Ramos (cell line): ENCODE measurements around the gene ABCB9.

Experiments
- in situ Hi-C: fragments of 300-500 bp; cut with MboI; formaldehyde crosslinking; loops from one replicate; pipeline ENCODE4 v1.14.3; 2022; ENCODE audit warnings: low sequenced_read_pairs; ENCODE audit not compliant: unreplicated experiment

The ABCB9 gene

DNA sequence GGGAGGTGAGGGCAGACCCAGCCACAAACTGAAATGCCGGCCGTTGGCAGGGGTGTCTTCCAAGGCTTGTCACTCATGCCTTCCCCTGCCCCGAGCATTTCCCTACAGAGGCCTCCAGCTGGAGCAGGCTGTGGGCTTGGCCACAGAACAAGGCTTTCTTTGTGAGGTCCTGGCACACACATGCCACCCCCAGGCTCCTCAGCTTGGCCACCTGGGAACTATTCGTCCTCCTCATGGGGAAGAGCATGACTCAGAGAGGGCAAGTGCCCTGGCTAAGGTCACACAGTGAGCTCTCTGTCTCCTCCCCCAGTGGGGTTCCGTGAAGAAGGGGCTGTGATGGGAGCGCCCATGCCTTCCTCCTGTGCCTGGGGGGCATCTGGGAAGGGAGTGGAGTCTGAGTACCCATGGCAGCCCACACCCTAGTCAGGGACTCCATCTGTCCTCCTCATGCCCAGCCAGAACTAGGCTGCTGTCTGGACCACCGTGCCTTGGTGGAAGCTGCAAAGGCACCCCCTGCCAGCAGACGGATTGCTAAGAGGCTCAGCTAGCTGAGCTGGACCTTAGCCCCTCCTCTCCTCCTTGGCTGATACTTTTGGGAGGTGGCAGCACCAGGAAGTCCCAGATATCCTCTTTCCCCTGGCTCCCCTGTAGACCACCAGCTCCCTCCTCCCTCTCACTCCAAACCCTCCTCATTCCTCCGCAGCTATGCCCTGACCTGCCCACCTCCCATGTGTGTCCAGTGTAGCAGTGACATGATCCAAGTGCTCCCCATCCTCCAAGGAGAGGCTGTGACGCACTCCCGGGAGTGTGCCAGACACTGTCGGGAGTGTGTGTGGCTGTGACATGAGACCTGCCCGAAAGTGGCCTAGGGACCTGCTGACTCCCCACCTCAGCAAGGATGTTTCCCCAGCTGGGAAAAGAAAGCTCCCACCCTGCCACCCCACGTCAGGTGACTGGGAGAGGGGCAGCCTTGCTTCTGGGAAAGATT, 21.4 kb downstream of the ABCB9 start:
- in situ Hi-C loops = loop anchor here (5.0 kb wide), 1 partner anchor 63 kb away; no protein-coding TSS in a partner anchor

DNA sequence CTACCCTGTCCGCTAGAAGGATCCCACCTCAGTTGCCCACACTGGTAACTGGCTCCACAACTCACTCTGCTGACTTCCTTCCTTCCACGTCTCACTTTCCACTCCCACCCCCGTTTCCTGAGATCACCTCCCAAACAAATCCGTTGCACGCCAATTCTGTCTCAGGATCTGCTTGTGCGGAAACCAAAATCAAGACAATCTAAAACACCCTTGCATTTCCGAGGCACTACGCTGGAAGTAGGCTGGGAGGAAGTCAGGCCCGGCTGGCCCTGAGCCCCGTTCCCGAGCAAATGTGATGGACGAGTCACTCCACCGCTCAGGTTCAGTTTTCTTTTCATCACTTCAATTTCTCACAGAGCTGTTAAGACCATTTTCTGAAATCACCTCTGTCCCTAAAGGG, 23.1 kb downstream of the ABCB9 start:
- in situ Hi-C loops = loop anchor here (5.0 kb wide), 1 partner anchor 61 kb away; no protein-coding TSS in a partner anchor

DNA sequence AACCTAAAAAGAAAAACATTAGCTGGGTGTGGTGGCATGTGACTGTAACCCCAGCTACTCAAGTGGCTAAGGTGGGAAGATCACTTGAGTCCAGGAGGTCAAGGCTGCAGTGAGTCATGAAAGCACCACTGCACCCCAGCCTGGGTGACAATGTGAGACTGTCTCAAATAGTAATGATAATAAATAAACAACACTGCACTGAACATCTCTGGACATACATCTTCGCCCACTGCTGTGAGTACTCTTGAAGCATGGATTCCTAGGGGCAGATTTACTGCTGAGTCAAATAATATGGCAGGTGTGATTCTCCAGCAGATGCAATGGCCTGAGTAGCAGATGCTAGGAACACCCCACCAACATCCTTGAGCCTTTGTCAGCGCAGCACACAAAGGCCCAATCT, 23.6 kb downstream of the ABCB9 start:
- in situ Hi-C loops = loop anchor here (5.0 kb wide), 1 partner anchor 60 kb away; no protein-coding TSS in a partner anchor

DNA sequence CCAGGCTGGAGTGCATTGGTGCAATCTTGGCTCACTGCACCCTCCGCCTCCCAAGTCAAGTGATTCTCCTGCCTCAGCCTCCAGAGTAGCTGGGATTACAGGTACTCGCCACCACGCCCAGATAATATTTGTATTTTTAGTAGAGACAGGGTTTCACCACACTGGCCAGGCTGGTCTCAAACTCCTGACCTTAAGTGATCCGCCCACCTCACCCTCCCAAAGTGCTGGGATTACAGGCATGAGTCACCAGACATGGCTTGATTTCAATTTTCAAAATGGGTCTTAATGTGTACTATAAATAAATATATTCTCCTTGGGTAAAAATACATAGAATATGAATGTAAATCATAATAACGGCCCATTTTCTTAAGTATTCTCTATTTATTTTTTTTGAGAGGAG, 24.9 kb downstream of the ABCB9 start:
- in situ Hi-C loops = loop anchor here (5.0 kb wide), 1 partner anchor 59 kb away; no protein-coding TSS in a partner anchor

DNA sequence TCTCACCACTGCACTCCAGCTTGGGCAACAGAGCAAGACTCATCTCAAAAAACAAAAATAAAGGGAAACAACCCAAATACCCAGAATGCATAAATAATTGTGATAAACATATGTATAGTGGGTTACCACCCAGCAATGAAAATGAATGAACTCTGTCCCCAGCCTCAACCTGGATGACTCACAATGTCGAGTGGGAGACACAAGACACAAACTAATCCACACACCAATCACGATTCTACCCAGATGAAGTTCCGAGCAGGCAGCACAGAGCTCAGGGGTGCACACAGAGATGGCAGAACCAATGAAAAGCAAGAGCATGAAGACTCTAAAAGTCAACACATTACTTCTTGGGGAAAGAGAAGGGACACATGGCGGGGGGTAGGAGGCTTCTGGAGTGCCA, 27.1 kb downstream of the ABCB9 start:
- in situ Hi-C loops = no loop called here

DNA sequence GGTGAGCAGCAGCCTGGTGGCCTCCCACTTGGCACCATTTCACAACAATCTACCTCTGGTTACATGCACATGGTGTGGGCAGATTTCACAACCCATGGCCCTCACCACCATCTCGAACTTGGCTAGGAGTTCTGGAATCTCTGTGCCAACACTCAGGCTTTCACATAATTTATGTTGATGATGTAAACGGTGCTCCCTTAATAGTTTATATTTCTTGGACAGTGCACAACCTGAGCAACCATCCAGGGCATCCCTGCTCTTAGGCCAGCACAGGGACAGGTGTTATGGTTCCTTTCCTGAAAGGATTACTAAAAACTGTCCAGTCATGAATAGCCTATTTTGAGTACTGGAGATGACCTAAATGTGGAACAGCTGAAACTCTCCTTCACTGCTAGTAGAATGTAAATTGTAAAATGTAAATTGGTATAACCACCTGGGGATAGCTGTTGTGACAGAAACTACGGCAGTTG, 28.6 kb downstream of the ABCB9 start:
- in situ Hi-C loops = no loop called here

DNA sequence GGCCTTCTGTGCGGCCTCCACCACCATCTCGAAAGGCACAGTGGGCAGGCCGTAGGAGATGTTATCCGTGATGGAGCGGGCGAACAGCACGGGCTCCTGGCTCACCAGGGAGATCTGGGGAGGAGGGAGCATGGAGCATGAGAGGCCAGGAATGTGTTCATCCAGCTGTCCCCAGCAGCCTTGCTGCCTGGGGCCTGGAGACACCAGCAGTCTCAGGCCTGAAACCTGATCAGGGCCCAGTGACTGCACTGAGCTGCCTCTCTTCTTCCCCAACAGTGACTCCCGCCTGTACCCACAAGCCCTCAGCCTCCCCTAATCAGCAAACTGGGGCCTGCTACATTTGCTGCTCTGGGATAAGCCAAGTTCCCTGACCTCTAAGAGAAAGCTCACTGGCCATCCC, 30.9 kb downstream of the ABCB9 start:
- in situ Hi-C loops = no loop called here

DNA sequence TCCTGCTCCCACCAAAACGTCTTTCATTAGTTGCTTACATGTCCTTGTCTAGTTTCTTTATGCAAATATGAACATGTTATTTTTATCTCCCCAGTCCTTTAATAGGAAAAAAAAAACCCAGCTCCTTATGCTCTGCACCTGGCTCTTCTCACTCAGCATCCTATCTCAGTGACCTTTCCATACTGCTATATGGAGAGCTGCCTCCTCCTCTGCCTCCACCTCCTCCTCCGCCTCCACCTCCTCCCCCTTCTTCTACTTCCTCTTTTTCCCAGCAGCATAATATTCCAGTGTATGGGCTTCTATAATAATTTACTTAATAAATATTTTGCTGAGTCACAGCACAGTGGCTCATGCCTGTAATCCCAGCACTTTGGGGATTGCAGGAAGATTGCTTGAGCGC, 31.5 kb downstream of the ABCB9 start:
- in situ Hi-C loops = no loop called here

DNA sequence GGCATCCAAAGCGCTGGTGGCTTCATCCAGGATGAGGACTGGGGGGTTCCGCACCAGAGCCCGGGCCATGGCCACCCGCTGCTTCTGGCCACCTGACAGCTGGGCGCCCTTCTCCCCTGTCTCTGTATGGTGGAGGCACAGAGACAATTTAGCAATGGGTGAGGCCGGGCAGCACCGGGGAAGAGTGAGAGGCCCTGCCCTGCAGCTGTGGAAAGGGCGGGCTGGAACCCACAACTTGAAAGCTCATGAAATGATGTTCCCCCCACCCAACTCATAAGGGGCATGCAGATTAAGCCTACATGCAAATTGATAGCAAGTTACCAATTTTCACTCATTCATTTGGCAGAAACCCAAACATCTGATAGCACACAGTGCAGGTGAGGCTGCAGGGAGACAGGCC, 34.1 kb downstream of the ABCB9 start:
- in situ Hi-C loops = no loop called here

DNA sequence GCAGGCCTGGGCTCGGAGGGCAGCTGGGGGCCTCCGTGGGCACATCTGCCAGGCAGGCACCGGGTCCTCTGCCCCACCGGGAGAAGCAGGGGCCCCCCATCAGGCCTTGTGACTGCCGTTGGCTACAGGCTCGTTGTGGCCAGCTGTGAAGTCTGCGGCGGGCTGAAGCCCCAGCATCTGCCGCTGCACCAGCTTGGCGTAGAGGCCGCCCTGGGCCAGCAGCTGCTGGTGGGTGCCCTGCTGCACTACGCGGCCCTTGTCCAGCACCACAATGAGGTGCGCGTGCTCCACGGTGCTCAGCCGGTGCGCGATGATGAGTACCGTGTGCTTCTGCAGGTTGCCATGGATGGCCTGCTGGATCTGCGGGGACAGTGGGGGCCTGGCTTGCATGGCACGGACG, 36.5 kb downstream of the ABCB9 start:
- in situ Hi-C loops = no loop called here

DNA sequence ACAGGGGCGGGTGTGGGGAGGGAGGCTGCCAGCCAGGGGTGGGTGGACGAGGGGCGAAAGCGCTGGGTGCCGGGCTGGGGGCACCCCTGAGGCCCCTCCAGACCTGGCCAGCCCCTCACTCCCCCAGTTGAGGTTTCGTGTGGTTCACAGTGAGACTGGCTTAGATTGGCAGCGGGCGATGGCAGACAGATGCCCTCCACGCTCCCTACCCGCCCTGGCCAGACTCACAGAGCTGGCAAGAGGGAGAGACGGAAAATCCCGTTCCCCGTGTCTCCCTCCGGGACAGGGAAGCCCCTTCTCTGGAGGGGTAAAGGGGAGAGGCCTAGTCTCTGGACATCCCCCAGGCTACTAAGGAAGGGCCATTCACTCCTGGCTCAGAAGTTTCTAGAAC, 37.1 kb downstream of the ABCB9 start:
- in situ Hi-C loops = no loop called here

DNA sequence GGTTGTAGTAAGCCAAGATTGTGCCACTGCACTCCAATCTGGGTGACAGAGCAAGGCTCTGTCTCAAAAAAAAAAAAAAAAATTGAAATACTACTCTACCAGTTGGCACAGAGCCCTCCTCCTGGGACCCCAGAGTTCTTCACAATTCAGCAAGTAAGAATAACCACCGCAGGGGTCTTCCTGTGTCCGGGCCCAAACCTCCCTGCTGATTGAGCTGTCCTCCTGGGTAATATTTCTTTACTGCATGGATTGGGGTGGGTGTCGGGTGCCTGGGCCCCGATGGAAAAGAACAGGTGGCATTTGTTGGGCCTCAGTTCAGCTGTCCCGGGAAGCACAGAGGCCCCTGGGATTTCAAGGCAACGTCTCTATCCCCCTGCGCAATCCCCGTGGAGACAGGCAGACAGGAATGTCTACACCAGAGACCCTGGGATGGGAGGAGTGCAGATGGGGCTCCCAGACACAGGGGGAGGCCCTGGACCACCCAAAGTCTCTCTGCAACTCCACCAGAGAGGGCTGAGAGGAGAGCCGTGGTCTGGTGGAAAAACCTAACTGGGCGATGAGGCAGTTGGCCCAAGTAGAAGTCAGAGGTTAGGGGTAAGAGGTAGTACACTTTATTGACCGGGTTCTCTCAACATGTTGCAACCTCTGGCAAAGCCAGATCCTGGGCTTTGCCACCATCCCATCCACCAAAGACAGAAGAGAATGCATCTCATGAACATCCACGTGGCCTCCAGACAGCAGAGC, 37.7 kb downstream of the ABCB9 start:
- in situ Hi-C loops = no loop called here

DNA sequence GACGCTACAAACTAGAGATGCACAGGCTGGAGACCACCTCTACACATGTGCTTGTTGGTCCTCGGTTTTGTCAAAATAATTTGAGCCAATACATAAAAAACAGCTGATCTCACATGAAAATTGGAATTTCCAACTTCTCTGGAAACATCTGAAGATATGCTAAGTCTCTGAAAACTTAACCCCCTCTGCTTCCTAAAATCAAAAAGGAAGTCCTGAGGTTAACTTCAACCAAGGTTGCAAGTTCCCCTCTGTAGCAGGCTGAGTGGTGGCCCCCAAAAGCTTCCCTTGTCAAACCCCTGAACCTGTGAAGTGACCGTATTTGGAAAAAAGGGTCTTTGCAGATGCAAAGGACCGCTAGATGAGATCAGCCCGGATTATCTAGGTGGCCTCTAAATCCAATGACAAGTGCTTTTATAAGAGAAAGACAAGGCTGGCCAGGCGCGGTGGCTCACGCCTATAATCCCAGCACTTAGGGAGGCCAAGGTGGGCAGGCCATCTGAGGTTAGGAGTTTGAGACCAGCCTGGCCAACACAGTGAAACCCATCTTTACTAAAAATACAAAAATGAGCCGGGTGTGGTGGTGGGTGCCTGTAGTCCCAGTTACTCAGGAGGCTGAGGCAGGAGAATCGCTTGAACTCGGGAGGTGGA, 38.4 kb downstream of the ABCB9 start:
- in situ Hi-C loops = no loop called here

DNA sequence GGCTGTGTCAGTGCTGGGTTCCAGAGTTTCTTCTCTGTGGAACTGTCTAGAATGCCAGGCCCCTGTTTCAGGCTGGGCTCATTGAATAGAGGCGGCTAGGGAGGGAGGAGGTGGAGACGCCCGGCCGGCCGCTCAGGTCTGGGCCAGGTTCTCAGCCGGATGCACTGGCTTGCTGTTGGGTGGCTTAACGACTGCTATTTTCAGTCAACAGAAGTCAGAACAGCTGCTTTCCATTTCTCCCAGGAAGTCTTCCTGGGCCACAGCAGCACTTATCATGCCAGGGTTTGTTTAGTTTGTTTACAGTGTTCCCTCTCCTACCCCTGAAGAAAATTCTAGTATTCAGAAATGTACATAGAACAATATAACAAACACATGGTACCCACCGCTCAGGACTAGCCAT, 44.3 kb downstream of the ABCB9 start:
- in situ Hi-C loops = no loop called here

DNA sequence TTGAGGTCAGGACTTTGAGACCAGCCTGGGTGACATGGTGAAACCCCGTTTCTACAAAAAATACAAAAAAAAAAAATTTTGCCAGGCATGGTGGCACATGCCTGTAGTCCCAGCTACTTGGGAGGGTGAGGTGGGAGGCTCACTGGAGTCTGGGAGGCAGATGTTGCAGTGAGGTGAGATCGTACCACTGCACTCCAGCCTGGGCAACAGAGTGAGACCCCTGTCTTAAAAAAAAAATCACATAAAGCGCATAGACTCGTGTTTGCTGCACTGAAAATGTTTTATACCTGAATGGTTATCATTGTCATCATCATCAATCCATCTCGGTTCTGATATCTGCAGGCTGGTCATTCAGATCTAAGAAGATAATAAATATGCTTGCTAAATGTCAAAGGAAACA, 45.6 kb downstream of the ABCB9 start:
- in situ Hi-C loops = no loop called here

DNA sequence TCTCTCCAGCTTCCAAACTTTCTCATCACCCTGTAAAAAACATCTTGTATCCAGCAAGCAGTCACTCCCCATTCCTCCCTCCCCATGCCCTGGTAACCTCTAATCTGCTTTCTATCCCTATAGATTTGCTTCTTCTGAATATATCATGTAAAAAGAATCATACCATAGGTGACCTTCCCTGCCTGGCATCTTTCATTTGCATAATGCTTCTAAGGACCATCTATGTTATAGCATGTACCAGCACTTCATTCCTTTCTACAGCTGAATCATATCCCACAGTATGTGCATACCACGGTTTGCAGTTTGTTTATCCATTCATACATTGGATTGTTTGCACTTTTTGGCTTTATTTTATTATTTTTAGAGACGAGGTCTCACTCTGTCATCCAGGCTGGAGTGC, 47.4 kb downstream of the ABCB9 start:
- in situ Hi-C loops = no loop called here

DNA sequence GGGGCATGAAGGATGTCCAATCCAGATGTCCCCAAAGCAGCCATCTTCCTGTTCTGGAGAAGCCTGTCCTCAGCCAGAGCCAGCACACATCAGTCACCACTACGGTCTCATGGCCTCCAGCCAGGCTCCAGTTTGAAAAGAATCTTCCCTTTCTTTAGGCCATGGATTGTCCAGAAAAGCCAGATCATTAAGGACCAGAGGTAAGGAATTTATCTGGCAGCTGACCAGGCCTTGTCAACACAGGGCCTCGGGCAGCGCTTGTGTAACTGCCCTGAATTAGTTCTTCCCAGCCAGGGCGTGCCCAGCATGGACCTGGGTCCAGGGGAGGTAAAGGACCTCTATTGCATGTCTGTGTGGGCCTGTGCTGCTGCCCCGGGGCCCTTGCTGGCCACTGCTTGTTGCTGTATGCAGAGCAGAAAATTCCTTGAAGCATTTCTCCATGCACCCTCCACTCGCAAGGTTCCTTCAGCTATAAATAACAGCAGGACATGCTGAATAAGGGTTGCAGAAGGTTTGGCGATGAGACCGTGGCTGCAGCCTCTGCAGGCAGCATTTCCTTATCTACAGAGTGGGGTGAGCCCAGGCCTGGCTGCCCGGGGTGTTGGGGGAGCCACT, 48.6 kb downstream of the ABCB9 start:
- in situ Hi-C loops = no loop called here

DNA sequence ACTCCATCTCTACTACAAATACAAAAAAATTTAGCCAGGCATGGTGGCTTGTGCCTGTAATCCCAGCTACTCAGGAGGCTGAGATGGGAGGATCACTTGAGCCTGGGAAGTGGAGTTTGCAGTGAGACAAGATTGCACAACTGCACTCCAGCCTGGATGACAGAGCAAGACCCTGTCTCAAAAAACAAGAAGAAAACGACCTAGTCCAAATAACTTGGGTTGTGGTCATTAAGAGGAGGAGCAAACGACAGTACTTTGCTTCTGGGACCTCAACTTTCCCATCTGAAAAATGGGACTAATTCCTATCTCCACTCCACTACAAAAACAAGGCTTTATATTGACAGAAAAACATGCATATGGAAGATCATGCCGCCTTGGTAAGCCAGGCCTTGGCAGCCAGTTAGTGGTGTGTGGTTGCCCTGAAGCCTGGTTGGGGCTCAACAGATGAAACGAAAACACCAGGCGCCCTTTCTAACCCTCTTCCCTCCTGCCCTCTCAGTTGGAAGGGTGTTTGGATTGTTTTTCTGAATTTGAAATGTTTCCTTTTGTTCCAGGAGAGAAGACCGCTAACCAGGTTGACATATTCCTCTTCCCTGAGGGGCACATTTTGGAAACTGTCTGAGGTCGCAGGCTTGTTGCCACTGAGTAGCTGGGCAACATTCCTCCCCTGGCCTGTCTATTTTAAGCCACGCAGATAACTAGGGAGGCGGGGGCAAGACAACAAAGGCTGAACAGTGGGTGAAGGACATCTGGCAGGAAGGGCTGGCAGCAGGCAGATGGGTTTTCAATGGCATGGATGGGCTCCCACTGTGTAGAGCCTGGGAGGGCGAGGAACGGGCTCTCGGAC, 56.6 kb downstream of the ABCB9 start:
- in situ Hi-C loops = no loop called here

DNA sequence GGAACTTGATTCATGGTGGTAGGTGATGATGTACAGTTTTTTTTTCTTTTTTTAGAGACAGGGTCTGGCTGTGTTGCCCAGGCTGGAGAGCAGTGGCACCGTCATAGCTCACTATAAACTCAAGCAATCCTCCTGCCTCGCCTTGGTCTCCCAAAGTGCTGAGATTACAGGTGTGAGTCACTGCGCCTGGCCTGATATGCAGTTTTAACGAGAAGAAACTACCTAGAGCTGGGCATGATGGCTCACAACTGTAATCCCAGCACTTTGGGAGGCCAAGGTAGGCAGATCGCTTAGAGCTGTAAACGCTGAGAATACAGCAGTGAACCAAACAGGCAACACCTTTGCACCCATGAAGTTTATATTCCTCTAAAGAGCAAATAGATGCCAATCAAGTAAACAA, 57.3 kb downstream of the ABCB9 start:
- in situ Hi-C loops = no loop called here
